Body of pancreas (tissue), 4 donors: Measurements from ENCODE around the gene GRID1. TPM values are rescaled to one million over a fixed set of nuclear protein-coding genes. Genes with fewer than 3 reads are reported as not detected.

Source experiments
- ATAC-seq: fragments of 150-250 bp; one replicate; pipeline ENCODE4 v1.9.1; 2016
- DNase-seq, 4 donors: peaks; one replicate each; pipeline ENCODE4 v3.0.0-alpha.2; 2019
- H3K27ac ChIP-seq, 4 donors: fragments of 200-600 bp; sonication (generic); 1 replicate in 3 of 4; 2 replicates in 1 of 4; pipeline versions ENCODE4 v1.5.1 to v1.6.1; 2016 to 2019; ENCODE audit warnings: mild to moderate bottlenecking in 1 of 4, mixed read lengths in 1 of 4, moderate library complexity in 1 of 4
- H3K27me3 ChIP-seq, 2 donors: fragments of 200-600 bp; sonication (generic); one replicate each; pipeline ENCODE4 v1.6.0; 2016; ENCODE audit warnings: mild to moderate bottlenecking in 1 of 2
- H3K36me3 ChIP-seq, 2 donors: fragments of 200-600 bp; sonication (generic); replicated peaks in 1 of 2; 2 replicates each; pipeline ENCODE4 v1.5.1; 2016; ENCODE audit warnings: low read depth in 2 of 2; ENCODE audit not compliant: insufficient read depth in 1 of 2
- H3K4me1 ChIP-seq: fragments of 200-600 bp; sonication (generic); one replicate; pipeline ENCODE4 v1.6.0; 2016
- H3K4me3 ChIP-seq, 2 donors: fragments of 200-600 bp; sonication (generic); 1 replicate in 1 of 2; 2 replicates in 1 of 2; pipeline ENCODE4 v1.5.1; 2016 to 2019
- H3K9me3 ChIP-seq, 3 donors: fragments of 200-600 bp; sonication (generic); 1 replicate in 2 of 3; 2 replicates in 1 of 3; pipeline ENCODE4 v1.5.1; 2016
- POLR2A ChIP-seq, 3 donors: fragments of 450-650 bp; IDR thresholded peaks; one replicate each; pipeline ENCODE4 v1.6.1; 2016; ENCODE audit warnings: antibody characterized with exemption in 3 of 3, mild to moderate bottlenecking in 2 of 3
- whole genome bisulfite sequencing, 2 donors: methylation state at CpG; one replicate each; pipeline ENCODE4 v1.1.5; 2017; 5-methylcytosine and 5-hydroxymethylcytosine counted together
- intact Hi-C: fragments of 100-400 bp; cut with DNase I; formaldehyde crosslinking; loops from one replicate; pipeline ENCODE4 v1.15.1; 2023
- total RNA-seq, 2 donors: library from RNA; depleted of rRNA; stranded (reverse); fragments of >200 nt; gene quantifications; one replicate each; pipeline ENCODE4 v1.1.0, GENCODE V29; 2016
- TF ChIP-seq, protein P1 (sequence below), 7 experiments: fragments of 450-650 bp in 4 of 7; fragments of 200-600 bp in 3 of 7; sonication (generic) in 3 of 7; IDR thresholded peaks; one replicate each; pipeline ENCODE4 v1.5.1; 2016 to 2019; ENCODE audit warnings: antibody characterized with exemption in 7 of 7

Gene GRID1
- total RNA-seq, 2 donors from 2014 or later = 1.0 to 1.6 TPM

DNA sequence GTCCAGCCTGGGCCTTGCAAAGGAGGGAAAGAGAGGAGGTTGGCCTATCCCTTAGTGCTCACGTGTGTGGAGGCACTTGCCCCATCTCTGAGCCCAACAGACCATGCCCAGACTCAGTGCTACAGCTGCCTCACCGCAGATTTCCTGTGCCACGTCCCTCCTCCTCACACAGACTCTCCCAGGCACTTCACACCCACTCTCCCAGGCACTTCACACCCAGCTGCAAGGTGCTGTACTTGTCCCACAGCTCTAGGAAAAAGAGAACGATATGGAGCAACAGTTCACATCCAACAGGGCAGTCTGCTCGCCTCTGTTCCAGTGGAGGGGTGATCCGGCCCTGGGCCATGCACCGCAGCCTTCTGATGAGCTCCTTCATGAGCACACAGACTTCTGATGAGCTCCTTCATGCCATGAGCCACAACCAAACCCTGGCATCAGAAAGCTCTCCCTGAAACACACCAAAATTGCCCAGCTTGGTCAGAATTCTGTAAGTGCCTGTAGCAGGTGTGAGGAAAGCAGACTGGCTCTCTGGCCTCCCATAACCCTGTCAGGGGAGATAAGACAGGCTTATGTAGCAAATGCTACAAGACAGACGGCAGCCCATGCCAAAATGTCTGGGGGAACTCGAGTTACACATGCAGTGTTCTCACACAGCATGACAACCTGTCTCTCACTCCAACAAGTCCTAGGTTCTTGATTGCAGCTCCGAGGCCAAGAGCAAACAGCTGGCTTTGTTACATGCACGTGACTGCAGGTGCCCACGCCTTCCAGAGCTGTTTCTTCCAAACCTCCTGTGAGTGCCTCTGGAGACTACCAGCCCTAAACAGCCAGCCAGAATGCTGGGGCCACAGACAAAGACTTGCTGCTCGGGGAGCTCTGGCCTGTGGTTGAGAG, 348.5 kb downstream of the GRID1 start:
- intact Hi-C loops = no loop called here
- 15 to 31% methylated on average over 6 to 13 of the region's 13 CpGs for WGBS, 2 donors
- DNase-seq = peak; percentile 85 to 94 (median 92)
- Histone ChIP-seq H3K36me3 (no peaks in the 10 kb centered on the region), H3K27ac (peak overlapping the region; percentile 67 to 75 (median 68)), H3K27me3 (no peaks in the 10 kb centered on the region), H3K4me1 (peaks cover 36% of the 10 kb centered on the region), H3K4me3 (no peak overlapping the region), H3K9me3 (no peaks in the 10 kb centered on the region)
- no peak for TF ChIP-seq POLR2A (IDR thresholded peaks at IDR 0.05)
- TF ChIP-seq, protein P1, sequence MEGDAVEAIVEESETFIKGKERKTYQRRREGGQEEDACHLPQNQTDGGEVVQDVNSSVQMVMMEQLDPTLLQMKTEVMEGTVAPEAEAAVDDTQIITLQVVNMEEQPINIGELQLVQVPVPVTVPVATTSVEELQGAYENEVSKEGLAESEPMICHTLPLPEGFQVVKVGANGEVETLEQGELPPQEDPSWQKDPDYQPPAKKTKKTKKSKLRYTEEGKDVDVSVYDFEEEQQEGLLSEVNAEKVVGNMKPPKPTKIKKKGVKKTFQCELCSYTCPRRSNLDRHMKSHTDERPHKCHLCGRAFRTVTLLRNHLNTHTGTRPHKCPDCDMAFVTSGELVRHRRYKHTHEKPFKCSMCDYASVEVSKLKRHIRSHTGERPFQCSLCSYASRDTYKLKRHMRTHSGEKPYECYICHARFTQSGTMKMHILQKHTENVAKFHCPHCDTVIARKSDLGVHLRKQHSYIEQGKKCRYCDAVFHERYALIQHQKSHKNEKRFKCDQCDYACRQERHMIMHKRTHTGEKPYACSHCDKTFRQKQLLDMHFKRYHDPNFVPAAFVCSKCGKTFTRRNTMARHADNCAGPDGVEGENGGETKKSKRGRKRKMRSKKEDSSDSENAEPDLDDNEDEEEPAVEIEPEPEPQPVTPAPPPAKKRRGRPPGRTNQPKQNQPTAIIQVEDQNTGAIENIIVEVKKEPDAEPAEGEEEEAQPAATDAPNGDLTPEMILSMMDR (IDR thresholded peaks at IDR 0.05) = no peak
- peak; percentile 96 for ATAC-seq

DNA sequence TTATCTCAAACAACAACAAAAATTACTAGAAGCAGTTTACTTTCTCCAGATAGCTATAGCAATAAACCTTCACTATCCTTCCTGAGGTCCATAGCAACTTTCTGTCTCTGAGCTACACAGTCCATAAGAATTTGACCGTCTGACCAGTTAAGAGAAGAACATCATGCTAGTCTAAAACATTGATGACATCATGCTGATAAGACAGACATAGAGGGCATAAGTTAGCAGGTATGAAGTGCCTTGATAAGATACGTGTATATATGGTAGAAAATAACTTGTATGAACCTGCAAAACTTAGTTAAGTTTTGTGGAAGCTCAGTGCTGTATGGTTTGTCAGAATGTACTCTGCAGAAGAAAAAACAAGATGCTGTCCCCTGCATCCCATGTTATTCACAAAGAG, 353.0 kb downstream of the GRID1 start:
- no peaks in the 10 kb centered on the region for H3K27me3 ChIP-seq
- no peak overlapping the region for H3K4me3 ChIP-seq
- H3K9me3 ChIP-seq = no peaks in the 10 kb centered on the region
- H3K36me3 ChIP-seq = no peaks in the 10 kb centered on the region
- intact Hi-C loops = no loop called here
- no peak for ATAC-seq
- no peak overlapping the region for H3K27ac ChIP-seq
- H3K4me1 ChIP-seq = peaks cover 18% of the 10 kb centered on the region
- no peak for DNase-seq
- TF ChIP-seq, protein P1 (IDR thresholded peaks at IDR 0.05) = no peak
- TF ChIP-seq POLR2A (IDR thresholded peaks at IDR 0.05) = no peak
- 78 to 80% methylated on average over 2 of the region's 2 CpGs for WGBS, 2 donors

DNA sequence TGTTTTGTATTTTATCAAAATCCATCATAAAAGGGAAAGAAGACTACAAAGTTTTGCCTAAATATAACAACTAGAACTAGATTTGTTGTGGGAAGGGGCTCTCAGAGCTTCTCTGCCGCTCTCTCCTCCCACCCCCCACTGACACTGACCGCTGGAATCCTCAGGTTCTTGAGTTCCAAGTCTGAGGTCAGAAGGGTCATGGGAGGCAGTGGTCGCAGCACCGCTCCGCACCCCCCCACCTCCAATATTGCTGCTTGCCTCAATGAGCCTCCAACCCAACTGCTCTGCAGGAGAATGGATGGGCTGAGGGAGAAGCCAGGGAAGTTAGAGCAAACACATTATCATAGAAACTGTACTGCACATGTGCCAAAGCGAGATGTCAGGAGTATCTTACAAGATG, 359.4 kb downstream of the GRID1 start:
- Histone ChIP-seq H3K9me3 (no peaks in the 10 kb centered on the region), H3K36me3 (no peaks in the 10 kb centered on the region), H3K27ac (no peak overlapping the region), H3K4me1 (no peaks in the 10 kb centered on the region), H3K27me3 (no peaks in the 10 kb centered on the region), H3K4me3 (no peak overlapping the region)
- TF ChIP-seq, protein P1 (IDR thresholded peaks at IDR 0.05) = no peak
- TF ChIP-seq POLR2A (IDR thresholded peaks at IDR 0.05) = no peak
- WGBS, 2 donors = 84 to 92% methylated on average over 6 of the region's 6 CpGs
- DNase-seq (no peak), ATAC-seq (no peak)
- intact Hi-C loops = no loop called here

DNA sequence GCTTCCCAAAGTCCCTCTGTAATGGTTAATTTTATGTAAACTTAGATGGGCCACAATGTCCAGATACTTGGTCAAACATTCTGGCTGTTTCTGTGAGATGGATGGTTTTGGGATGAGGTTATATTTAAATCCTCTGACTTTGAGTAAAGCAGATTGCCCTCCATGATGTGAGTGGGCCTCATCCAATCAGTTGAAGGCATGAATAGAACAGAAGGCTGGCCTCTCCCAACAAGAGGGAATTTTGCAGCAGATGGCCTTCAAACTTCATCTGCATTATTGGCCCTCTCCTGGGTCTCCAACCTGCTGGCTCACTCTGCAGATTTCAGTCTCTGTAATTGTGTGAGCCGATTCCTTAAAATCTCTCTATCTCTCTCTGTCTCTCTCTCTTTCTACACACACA, 362.3 kb downstream of the GRID1 start:
- ATAC-seq (no peak), DNase-seq (no peak)
- no peak for TF ChIP-seq POLR2A (IDR thresholded peaks at IDR 0.05)
- TF ChIP-seq, protein P1 (IDR thresholded peaks at IDR 0.05) = no peak
- no peaks in the 10 kb centered on the region for H3K36me3 ChIP-seq
- 76 to 89% methylated on average over 1 of the region's 1 CpG for WGBS, 2 donors
- no peak overlapping the region for H3K27ac ChIP-seq
- no peaks in the 10 kb centered on the region for H3K9me3 ChIP-seq
- intact Hi-C loops = no loop called here
- no peak overlapping the region for H3K4me3 ChIP-seq
- H3K4me1 ChIP-seq = no peaks in the 10 kb centered on the region
- H3K27me3 ChIP-seq = no peaks in the 10 kb centered on the region
